Endothelial cell (in vitro differentiated cells): ENCODE measurements around the gene DCAF5. TPM values are rescaled to one million over a fixed set of nuclear protein-coding genes. Genes with fewer than 3 reads are reported as not detected.

Experiments used
- DNase-seq: peaks from one replicate; pipeline ENCODE4 v3.0.0; 2021; ENCODE audit warnings: low spot score
- H3K27ac Mint-ChIP-seq: one replicate; pipeline ENCODE4 v1.8.0; 2021; ENCODE audit warnings: mixed read lengths, inconsistent platforms; ENCODE audit not compliant: unreplicated experiment
- H3K27me3 Mint-ChIP-seq: one replicate; pipeline ENCODE4 v1.8.0; 2021; ENCODE audit warnings: mild to moderate bottlenecking, moderate library complexity, mixed read lengths, inconsistent platforms; ENCODE audit not compliant: unreplicated experiment
- H3K36me3 Mint-ChIP-seq: one replicate; pipeline ENCODE4 v1.8.0; 2021; ENCODE audit warnings: mild to moderate bottlenecking, low read depth, mixed read lengths, inconsistent platforms; ENCODE audit not compliant: unreplicated experiment
- H3K4me1 Mint-ChIP-seq: one replicate; pipeline ENCODE4 v1.8.0; 2021; ENCODE audit warnings: mild to moderate bottlenecking, mixed read lengths, inconsistent platforms; ENCODE audit not compliant: unreplicated experiment
- H3K4me3 Mint-ChIP-seq: one replicate; pipeline ENCODE4 v1.8.0; 2021; ENCODE audit warnings: mild to moderate bottlenecking, mixed read lengths, inconsistent platforms; ENCODE audit not compliant: unreplicated experiment
- H3K9me3 Mint-ChIP-seq: one replicate; pipeline ENCODE4 v1.8.0; 2021; ENCODE audit warnings: mixed read lengths, inconsistent platforms; ENCODE audit not compliant: unreplicated experiment
- total RNA-seq: library from RNA; stranded (reverse); fragmentation: NEBNext Ultra II Directional; extraction: Animal tissue kit (Norgen Biotek cat#: 25700); gene quantifications from one replicate; pipeline ENCODE4 v1.2.1, GENCODE V29; 2021; ENCODE audit not compliant: unreplicated experiment
- TF ChIP-seq, protein P1 (sequence below): fragments of 200-600 bp; sonication (generic); IDR thresholded peaks from one replicate; pipeline ENCODE4 v1.5.0; 2021; ENCODE audit warnings: antibody characterized with exemption; ENCODE audit not compliant: unreplicated experiment

Gene DCAF5
- total RNA-seq, 1 donor from 2014 or later = 72.0 TPM

DNA sequence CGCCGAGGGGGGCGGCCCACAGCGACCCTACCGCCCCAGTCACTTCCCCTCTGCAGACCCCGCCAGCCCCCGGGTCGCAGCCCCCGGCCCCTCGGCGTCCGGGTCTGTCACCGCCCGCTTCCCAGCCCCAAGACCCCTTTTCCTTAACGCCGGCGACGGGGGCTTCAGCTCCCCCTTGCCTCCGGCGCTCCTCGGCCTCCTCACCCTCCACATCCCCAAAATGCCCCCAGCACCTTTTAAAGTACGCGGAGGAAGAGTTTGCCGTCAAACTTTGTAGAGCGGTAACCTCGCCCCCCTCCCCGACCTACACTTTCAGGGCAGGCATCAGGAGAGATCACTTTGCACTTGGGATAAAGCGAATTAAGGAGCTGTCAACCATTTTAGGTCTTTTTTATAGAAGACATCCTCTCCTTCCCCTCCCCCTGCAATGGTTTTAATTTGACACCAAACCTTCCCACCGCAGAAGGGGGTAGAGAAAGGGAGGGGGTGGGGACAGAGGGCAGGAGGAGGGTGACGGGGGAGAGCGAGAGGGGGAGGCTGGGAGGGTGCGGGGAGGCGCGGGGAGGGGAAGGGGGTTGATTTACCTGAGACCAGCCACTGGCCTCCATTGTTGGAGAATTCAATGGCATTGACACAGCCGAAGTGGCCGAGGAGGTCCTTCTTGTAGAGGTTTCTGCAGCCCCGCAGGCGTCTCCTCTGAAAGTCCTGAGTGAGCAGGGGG lies 578 bp downstream of the DCAF5 start:
- Mint-ChIP-seq H3K4me1 (peaks cover 30% of the 10 kb centered on the region), H3K36me3 (peaks cover 19% of the 10 kb centered on the region), H3K4me3 (peak overlapping the region; percentile 95), H3K9me3 (no peaks in the 10 kb centered on the region), H3K27me3 (peaks cover 9% of the 10 kb centered on the region), H3K27ac (peak overlapping the region; percentile 83)
- TF ChIP-seq, protein P1, sequence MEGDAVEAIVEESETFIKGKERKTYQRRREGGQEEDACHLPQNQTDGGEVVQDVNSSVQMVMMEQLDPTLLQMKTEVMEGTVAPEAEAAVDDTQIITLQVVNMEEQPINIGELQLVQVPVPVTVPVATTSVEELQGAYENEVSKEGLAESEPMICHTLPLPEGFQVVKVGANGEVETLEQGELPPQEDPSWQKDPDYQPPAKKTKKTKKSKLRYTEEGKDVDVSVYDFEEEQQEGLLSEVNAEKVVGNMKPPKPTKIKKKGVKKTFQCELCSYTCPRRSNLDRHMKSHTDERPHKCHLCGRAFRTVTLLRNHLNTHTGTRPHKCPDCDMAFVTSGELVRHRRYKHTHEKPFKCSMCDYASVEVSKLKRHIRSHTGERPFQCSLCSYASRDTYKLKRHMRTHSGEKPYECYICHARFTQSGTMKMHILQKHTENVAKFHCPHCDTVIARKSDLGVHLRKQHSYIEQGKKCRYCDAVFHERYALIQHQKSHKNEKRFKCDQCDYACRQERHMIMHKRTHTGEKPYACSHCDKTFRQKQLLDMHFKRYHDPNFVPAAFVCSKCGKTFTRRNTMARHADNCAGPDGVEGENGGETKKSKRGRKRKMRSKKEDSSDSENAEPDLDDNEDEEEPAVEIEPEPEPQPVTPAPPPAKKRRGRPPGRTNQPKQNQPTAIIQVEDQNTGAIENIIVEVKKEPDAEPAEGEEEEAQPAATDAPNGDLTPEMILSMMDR = no peak
- peak; percentile 35 for DNase-seq

GRCh38 chr14:69151458-69152180 lies 1.3 kb downstream of the DCAF5 start:
- H3K27me3 Mint-ChIP-seq = peaks cover 9% of the 10 kb centered on the region
- peak overlapping the region; percentile 96 for H3K4me3 Mint-ChIP-seq
- TF ChIP-seq, protein P1 = peak; percentile 73
- H3K4me1 Mint-ChIP-seq = peaks cover 30% of the 10 kb centered on the region
- DNase-seq = peak; percentile 84
- peaks cover 19% of the 10 kb centered on the region for H3K36me3 Mint-ChIP-seq
- peak overlapping the region; percentile 95 for H3K27ac Mint-ChIP-seq
- no peaks in the 10 kb centered on the region for H3K9me3 Mint-ChIP-seq

DNA sequence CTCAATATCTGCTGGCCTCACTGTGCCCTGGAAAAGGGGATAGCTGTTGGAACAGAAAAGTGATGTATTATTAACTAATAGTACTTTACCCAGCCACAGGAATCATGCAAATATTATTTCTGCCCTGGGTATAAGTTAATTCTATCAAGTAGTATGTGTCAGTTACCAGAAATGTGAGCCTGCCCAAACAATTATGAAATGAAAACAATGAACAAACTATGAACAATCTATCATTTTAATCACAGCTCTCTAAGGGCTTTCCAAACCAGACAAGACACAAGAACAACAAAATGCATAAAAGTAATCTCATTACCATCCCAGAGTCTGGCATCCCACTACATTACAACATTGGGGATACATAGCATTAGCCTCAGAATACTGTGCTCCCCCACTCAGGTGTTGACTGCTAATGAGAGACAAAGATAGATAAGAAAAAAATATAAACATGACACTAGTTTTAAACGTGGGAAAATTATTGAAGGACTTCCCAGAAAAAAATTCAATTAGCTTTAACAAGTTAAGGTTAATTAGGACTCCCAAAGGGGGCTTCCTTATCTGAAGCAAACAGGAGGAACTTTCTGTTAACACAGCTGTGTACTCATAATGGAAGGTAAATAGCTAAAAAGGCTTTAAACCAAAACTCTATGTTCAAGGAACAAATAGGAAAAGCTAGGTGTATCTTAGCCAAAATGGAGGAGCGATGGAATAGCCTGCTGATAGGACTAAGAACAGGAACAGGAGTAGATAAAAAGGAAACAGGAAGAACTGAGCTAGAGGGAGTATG lies 3.3 kb downstream of the DCAF5 start:
- peaks cover 9% of the 10 kb centered on the region for H3K27me3 Mint-ChIP-seq
- no peaks in the 10 kb centered on the region for H3K9me3 Mint-ChIP-seq
- H3K27ac Mint-ChIP-seq = peak overlapping the region; percentile 90
- TF ChIP-seq, protein P1 = no peak
- peak overlapping the region; percentile 54 for H3K4me3 Mint-ChIP-seq
- DNase-seq = no peak
- H3K36me3 Mint-ChIP-seq = peaks cover 19% of the 10 kb centered on the region
- H3K4me1 Mint-ChIP-seq = peaks cover 30% of the 10 kb centered on the region

GRCh38 chr14:69142101-69142500 lies 10.8 kb downstream of the DCAF5 start:
- TF ChIP-seq, protein P1 = no peak
- no peak overlapping the region for H3K4me3 Mint-ChIP-seq
- H3K27ac Mint-ChIP-seq = no peak overlapping the region
- no peaks in the 10 kb centered on the region for H3K9me3 Mint-ChIP-seq
- H3K4me1 Mint-ChIP-seq = peaks cover 6% of the 10 kb centered on the region
- no peaks in the 10 kb centered on the region for H3K36me3 Mint-ChIP-seq
- no peak for DNase-seq
- H3K27me3 Mint-ChIP-seq = peaks cover 3% of the 10 kb centered on the region
